22Rv1 (cell line): ENCODE data around the gene C10orf62.
A peak's percentile ranks its signal among the peaks of the same experiment; 100 is the strongest.
"Not testable (repeated sequence)": the region's sequence is repeated elsewhere in the genome, so short reads cannot be mapped to it uniquely, and the experiment has no call there.

Experiments used
- H3K27ac ChIP-seq: fragments of 450-650 bp; 2 replicates; pipeline ENCODE4 v1.5.1; 2017
- ZFX ChIP-seq: fragments of 450-650 bp; IDR thresholded peaks from 2 replicates; pipeline ENCODE4 v1.6.1; 2017; ENCODE audit warnings: antibody characterized with exemption, borderline replicate concordance
- TF ChIP-seq, protein P1 (sequence below): fragments of 450-650 bp; IDR thresholded peaks from 2 replicates; pipeline ENCODE4 v1.5.1; 2017; ENCODE audit warnings: mild to moderate bottlenecking

C10orf62 gene

DNA sequence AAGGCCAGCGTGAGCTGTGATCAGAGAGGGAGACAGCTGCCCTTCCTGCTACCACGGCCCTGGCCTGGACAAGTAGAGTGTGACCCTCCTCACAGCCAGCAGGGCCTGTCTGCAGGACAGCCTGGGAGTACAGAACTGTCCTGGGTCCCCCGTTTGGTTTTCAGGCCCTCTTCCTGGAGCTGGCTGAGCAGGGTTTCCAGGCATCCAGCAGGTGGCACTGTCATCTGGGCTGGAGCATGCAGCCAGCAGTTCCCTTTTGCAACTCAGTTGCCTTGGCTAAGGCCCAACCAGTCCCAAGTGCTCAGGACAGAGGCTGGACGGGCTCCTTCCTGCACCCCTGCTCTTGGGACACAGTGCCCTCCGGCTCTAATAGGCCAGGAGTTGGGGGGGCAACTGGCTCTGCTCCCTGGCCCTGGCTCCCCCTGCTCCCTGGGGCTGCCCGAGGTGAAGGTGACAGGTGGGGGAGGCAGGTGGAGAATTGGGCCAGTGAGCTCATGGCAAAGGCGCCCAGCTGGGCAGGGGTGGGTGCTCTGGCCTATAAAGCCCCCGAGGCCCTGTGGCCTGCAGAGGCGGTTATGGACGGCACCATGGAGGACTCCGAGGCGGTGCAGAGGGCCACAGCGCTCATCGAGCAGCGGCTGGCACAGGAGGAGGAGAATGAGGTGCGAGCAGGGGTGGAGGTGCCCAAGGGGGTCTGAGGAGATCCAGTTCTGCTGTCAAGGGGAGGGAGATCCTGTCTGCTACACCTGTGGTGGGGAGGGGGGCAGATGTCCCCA, 17.1 kb upstream of the C10orf62 start, which contains the start of gene ANKRD2:
Gene ANKRD2, plus strand, starts transcription at position 566 of the 776 bp plus-strand sequence. Its CDS starts 10 bp downstream, at position 576.
- TF ChIP-seq, protein P1, sequence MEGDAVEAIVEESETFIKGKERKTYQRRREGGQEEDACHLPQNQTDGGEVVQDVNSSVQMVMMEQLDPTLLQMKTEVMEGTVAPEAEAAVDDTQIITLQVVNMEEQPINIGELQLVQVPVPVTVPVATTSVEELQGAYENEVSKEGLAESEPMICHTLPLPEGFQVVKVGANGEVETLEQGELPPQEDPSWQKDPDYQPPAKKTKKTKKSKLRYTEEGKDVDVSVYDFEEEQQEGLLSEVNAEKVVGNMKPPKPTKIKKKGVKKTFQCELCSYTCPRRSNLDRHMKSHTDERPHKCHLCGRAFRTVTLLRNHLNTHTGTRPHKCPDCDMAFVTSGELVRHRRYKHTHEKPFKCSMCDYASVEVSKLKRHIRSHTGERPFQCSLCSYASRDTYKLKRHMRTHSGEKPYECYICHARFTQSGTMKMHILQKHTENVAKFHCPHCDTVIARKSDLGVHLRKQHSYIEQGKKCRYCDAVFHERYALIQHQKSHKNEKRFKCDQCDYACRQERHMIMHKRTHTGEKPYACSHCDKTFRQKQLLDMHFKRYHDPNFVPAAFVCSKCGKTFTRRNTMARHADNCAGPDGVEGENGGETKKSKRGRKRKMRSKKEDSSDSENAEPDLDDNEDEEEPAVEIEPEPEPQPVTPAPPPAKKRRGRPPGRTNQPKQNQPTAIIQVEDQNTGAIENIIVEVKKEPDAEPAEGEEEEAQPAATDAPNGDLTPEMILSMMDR, result peak; percentile 95
- TF ChIP-seq ZFX, result no peak
- no peak within 1 kb of the TSS for H3K27ac ChIP-seq

DNA sequence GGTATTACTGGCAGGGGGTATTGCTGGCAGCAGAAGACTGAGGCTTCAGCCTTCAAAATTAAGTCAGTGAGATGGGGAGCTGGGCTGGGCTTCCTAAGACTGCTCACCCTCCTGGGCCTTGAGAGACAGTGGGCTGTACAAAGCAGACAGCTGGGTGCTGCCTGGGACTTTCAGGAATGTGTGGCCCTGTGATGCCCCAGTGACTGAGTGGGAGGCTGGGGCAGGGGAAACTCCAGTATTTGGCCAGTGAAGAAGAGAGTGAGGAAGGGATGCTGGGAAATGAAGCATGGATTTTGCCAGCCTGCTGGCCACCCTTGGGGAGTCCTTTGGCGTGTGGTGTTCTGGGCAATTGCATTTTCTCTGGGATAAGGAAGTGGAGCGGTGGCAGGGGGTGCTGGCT, 16.5 kb upstream of the C10orf62 start:
- H3K27ac ChIP-seq, result no peak overlapping the region

DNA sequence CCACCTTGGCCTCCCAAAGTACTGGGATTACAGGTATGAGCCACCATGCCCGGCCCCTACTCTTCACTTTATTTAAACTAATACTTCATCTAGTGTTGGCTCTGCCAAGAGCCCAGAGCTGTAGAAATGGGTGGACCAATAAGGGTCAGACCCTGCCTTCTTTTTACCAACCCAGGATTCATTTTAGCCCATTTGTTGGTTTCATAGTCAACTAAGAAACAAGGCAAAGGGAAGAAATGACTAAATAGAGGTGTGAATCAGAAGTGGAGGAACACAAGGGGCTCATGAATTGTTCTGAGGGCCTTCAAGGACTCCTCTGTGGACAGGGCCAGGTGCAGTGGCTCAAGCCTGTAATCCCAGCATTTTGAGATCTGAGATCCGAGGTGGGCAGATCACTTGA, 15.8 kb upstream of the C10orf62 start:
- TF ChIP-seq, protein P1, result no peak
- no peak for TF ChIP-seq ZFX
- no peak overlapping the region for H3K27ac ChIP-seq

More for the DNA sequence above, 16.5 kb upstream of the C10orf62 start:
- TF ChIP-seq, protein P1, result no peak
- no peak for TF ChIP-seq ZFX

DNA sequence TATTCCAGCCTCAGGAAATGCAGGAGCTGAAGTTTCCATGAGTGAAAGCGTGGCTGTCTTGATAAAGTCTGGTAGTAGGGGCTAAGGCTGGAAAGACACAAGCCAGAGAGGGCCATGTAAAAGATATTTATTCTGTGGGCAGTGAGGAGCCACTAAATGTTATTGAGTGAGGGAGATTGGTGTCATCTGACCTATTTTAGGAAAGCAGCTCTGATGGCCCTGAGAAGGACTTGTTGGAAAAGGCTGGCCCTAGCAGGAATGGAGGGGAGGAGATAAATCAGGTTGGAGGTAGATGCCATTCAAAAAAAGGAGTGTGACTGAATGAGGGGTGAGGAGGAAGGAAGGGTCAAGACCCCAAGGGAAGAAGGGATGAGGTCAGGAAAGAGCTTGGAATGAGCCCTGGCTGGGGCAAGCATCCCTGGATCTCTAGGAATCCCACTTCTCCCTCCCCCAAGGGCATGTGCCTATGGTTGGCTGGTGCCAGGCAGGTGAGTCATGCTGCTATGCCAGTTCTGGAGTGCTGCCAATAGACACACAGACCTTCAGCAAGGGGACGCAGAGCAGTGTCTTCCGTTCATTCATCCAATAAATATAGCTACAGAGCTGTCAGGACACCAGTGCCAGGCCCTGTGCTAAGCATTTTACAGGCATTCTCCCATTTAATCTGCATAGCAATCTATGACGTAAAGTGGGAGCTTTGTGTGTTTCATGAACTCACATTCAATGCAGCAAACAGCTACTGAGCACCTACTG, 15.0 kb upstream of the C10orf62 start:
- TF ChIP-seq, protein P1, result no peak
- TF ChIP-seq ZFX, result no peak
- H3K27ac ChIP-seq, result peak overlapping the region; percentile 27; the same call in 1 of the 2 replicates

DNA sequence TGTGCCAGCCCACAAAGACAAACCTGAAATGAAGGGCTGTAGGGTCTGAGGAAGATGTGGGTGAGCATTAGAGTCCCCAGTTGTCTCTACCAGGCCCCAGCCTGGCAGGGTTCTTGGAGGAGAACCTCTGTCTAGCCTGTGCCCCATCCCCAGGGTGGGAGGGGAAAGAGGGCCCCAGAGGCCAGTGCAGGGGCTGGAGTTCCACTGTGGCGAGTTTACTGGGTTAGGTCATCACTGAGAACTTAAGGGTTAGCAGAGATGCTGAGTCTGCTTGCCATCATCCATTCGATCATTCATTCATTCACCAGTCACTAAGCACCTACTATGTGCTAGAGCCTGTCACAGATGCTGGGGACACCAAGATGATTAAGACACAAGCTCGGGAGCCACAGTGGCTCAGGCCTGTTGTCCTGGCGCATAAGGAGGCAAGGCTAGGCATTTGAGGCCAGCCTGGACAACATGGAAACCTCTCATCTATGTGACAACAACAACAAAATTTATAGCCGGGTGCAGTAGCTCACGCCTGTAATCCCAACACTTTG, 14.3 kb upstream of the C10orf62 start:
- peak overlapping the region; percentile 27; the same call in 1 of the 2 replicates for H3K27ac ChIP-seq
- TF ChIP-seq, protein P1, result no peak
- TF ChIP-seq ZFX, result no peak

DNA sequence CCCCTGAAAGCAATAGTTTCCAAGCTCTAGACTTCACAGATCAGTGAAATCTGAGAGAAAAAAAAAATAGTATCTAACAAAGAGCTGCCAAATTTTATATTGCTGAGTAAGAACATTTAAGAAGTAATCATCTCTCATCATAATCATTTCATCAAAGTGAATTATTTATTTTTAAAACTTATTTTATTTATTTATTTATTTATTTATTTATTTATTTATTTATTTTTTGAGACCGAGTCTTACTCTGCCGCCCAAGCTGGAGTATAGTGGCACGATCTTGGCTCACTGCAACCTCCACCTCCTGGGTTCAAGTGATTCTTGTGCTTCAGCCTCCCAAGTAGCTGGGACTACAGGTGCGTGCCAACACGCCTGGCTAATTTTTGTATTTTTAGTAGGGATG, 13.0 kb upstream of the C10orf62 start:
- not testable (repeated sequence) for H3K27ac ChIP-seq

DNA sequence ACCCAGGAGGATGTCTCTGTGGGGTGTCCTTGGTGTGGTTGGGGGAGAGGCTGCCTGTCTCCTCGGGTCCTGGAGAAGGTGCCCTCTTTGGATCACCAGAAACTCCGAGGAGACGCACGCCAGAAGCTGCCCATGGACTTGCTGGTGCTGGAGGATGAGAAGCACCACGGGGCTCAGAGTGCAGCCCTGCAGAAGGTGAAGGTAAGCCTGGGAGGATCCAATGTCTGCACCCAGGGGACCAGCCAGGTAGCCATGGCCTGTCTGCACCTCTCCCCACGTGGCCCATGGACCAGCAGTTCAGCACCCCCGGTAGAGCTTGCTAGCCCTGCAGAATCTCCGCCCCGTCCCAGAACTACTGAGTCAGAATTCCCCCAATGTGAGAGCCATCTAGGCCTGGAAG, 11.8 kb upstream of the C10orf62 start:
- no peak overlapping the region for H3K27ac ChIP-seq
- TF ChIP-seq ZFX, result no peak
- TF ChIP-seq, protein P1, result no peak
